ENCODE results near the gene CLEC18B. TPM values are rescaled to one million over a fixed set of nuclear protein-coding genes. Genes with fewer than 3 reads are reported as not detected.
"Not testable (repeated sequence)": the region's sequence is repeated elsewhere in the genome, so short reads cannot be mapped to it uniquely, and the experiment has no call there.

Gene CLEC18B
- 100 to 1,000 TPM; 119 to 179 (median 146) TPM for polyA plus RNA-seq (ENCODE audit: insufficient read length in 3 of 3)
- long read RNA-seq, donor 1, partial matches to known transcripts = 15 of 15 reads
- long read RNA-seq, donor 1, other reads (novel, unspliced or antisense) = 0 of 15 reads
- long read RNA-seq, donor 2, partial matches to known transcripts = 16 of 24 reads
- long read RNA-seq, donor 2, other reads (novel, unspliced or antisense) = 8 of 24 reads
- long read RNA-seq, donor 3, partial matches to known transcripts = 5 of 21 reads
- long read RNA-seq, donor 3, other reads (novel, unspliced or antisense) = 16 of 21 reads
- long read RNA-seq, donor 4, partial matches to known transcripts = 15 of 25 reads
- long read RNA-seq, donor 4, other reads (novel, unspliced or antisense) = 10 of 25 reads
- long read RNA-seq, donor 5 = 0 reads
- long read RNA-seq, donor 6, partial matches to known transcripts = 29 of 29 reads
- long read RNA-seq, donor 6, other reads (novel, unspliced or antisense) = 0 of 29 reads
- long read RNA-seq, donor 7, partial matches to known transcripts = 104 of 115 reads
- long read RNA-seq, donor 7, other reads (novel, unspliced or antisense) = 11 of 115 reads
- long read RNA-seq, donor 8 = 0 reads
- long read RNA-seq, donor 9, partial matches to known transcripts = 55 of 72 reads
- long read RNA-seq, donor 9, other reads (novel, unspliced or antisense) = 17 of 72 reads
- long read RNA-seq, donor 10, partial matches to known transcripts = 70 of 80 reads
- long read RNA-seq, donor 10, other reads (novel, unspliced or antisense) = 10 of 80 reads
- long read RNA-seq, donor 11, partial matches to known transcripts = 0 of 7 reads
- long read RNA-seq, donor 11, other reads (novel, unspliced or antisense) = 7 of 7 reads
- long read RNA-seq, donor 12 = 0 reads
- long read RNA-seq, donor 13 = 0 reads
- long read RNA-seq, donor 14, partial matches to known transcripts = 0 of 6 reads
- long read RNA-seq, donor 14, other reads (novel, unspliced or antisense) = 6 of 6 reads
- long read RNA-seq, donor 15, partial matches to known transcripts = 0 of 7 reads
- long read RNA-seq, donor 15, other reads (novel, unspliced or antisense) = 7 of 7 reads
- long read RNA-seq, donor 16, partial matches to known transcripts = 29 of 37 reads
- long read RNA-seq, donor 16, other reads (novel, unspliced or antisense) = 8 of 37 reads

- DNase-seq (ENCODE audit: extremely low read depth in 1 of 11, low read depth in 9 of 11, low spot score in 4 of 11) = not testable (repeated sequence)
Observed at GRCh38 chr16:74420612-74421481, at the start of gene CLEC18B. CLEC18B (minus strand) TSS chr16:74421478; CDS start chr16:74421270, 208 bp downstream.

- no peak for DNase-seq (ENCODE audit: extremely low read depth in 1 of 11, low read depth in 9 of 11, low spot score in 4 of 11)
Observed at GRCh38 chr16:74469946-74470478, 48.7 kb upstream of the CLEC18B start.

GRCh38 chr16:74468807-74469525 is 47.7 kb upstream of the CLEC18B start:
- DNase-seq (ENCODE audit: extremely low read depth in 1 of 11, low read depth in 9 of 11, low spot score in 4 of 11) = no peak

GRCh38 chr16:74466872-74467271 is 45.6 kb upstream of the CLEC18B start:
- no peak for DNase-seq (ENCODE audit: extremely low read depth in 1 of 11, low read depth in 9 of 11, low spot score in 4 of 11)

- no peak for DNase-seq (ENCODE audit: extremely low read depth in 1 of 11, low read depth in 9 of 11, low spot score in 4 of 11)
Observed at GRCh38 chr16:74465851-74466685, 44.8 kb upstream of the CLEC18B start.

GRCh38 chr16:74465281-74465680 is 44.0 kb upstream of the CLEC18B start:
- DNase-seq (ENCODE audit: extremely low read depth in 1 of 11, low read depth in 9 of 11, low spot score in 4 of 11) = no peak

GRCh38 chr16:74463888-74464287 is 42.6 kb upstream of the CLEC18B start:
- no peak for DNase-seq (ENCODE audit: extremely low read depth in 1 of 11, low read depth in 9 of 11, low spot score in 4 of 11)

- DNase-seq (ENCODE audit: extremely low read depth in 1 of 11, low read depth in 9 of 11, low spot score in 4 of 11) = no peak
Observed at GRCh38 chr16:74462361-74462760, 41.1 kb upstream of the CLEC18B start.

- no peak for DNase-seq (ENCODE audit: extremely low read depth in 1 of 11, low read depth in 9 of 11, low spot score in 4 of 11)
Observed at GRCh38 chr16:74461826-74462225, 40.5 kb upstream of the CLEC18B start.

- no peak for DNase-seq (ENCODE audit: extremely low read depth in 1 of 11, low read depth in 9 of 11, low spot score in 4 of 11)
Observed at GRCh38 chr16:74460542-74460941, 39.3 kb upstream of the CLEC18B start.

- no peak for DNase-seq (ENCODE audit: extremely low read depth in 1 of 11, low read depth in 9 of 11, low spot score in 4 of 11)
Observed at GRCh38 chr16:74456290-74456625, 35.0 kb upstream of the CLEC18B start.

GRCh38 chr16:74455619-74456289 is 34.5 kb upstream of the CLEC18B start:
- no peak for DNase-seq (ENCODE audit: extremely low read depth in 1 of 11, low read depth in 9 of 11, low spot score in 4 of 11)

- no peak for DNase-seq (ENCODE audit: extremely low read depth in 1 of 11, low read depth in 9 of 11, low spot score in 4 of 11)
Observed at GRCh38 chr16:74455213-74455612, 33.9 kb upstream of the CLEC18B start.

- no peak for DNase-seq (ENCODE audit: extremely low read depth in 1 of 11, low read depth in 9 of 11, low spot score in 4 of 11)
Observed at GRCh38 chr16:74451951-74452758, 30.9 kb upstream of the CLEC18B start.

- no peak for DNase-seq (ENCODE audit: extremely low read depth in 1 of 11, low read depth in 9 of 11, low spot score in 4 of 11)
Observed at GRCh38 chr16:74450967-74451760, 29.9 kb upstream of the CLEC18B start.
